HCT116 (cell line): ENCODE data around the gene JDP2. TPM values are rescaled to one million over a fixed set of nuclear protein-coding genes. Genes with fewer than 3 reads are reported as not detected.

Experiments
- ATAC-seq: fragments of 200-7000 bp; cut with Tn5 transposase; 2 replicates; pipeline ENCODE4 v1.9.1; 2020; ENCODE audit warnings: mild to moderate bottlenecking, moderate library complexity
- BruUV-seq: library from RNA; stranded (reverse); fragments of 400-500 nt; replicated peaks from 2 replicates; lab custom pipeline; 2021; lab: Mats Ljungman, UMichigan
- CTCF ChIA-PET: fragments of 300-600 bp; sonication (Branson Sonifier 250); formaldehyde crosslinking; loops from one replicate; lab custom pipeline; 2021; ENCODE audit warnings: antibody characterized with exemption; lab: Charles Lee
- POLR2A ChIA-PET: fragments of 300-600, 350-600 bp; sonication (Branson Sonifier 250); formaldehyde crosslinking; loops from one replicate; lab custom pipeline; 2021; ENCODE audit warnings: antibody characterized with exemption; lab: Charles Lee
- RAD21 ChIA-PET, 2 experiments: fragments of 300-600 bp; sonication (Branson Sonifier 250); formaldehyde crosslinking; loops; one replicate each; lab custom pipeline; 2023; ENCODE audit warnings: low total read pairs in 2 of 2; ENCODE audit not compliant: uncharacterized antibody in 2 of 2, unreplicated experiment in 2 of 2, low non-redundant PET in 1 of 2; lab: Charles Lee
- DNase-seq: peaks from one replicate; pipeline ENCODE4 v3.0.0-alpha.2; 2010; ENCODE audit warnings: low read depth, low spot score
- H2AFZ ChIP-seq: fragments of 200-600 bp; shearing (Covaris generic), sonication (generic); 2 replicates; pipeline ENCODE4 v1.6.1; 2017; ENCODE audit warnings: low read depth, mixed run types, mixed read lengths, antibody characterized with exemption, low read length; ENCODE audit not compliant: poor library complexity, severe bottlenecking
- H3K27ac ChIP-seq: 2 replicates; pipeline ENCODE4 v1.5.1; 2012; ENCODE audit warnings: low read depth, low read length
- H3K27me3 ChIP-seq: fragments of 200-600 bp; sonication (generic); 2 replicates; pipeline ENCODE4 v1.6.1; 2016; ENCODE audit warnings: mixed run types, low read length, mixed read lengths; ENCODE audit not compliant: insufficient read depth
- H3K36me3 ChIP-seq, 2 experiments: fragments of 200-500 bp in 1 of 2; fragments of 200-600 bp in 1 of 2; sonication (Bioruptor generic) in 1 of 2; sonication (generic) in 1 of 2; 2 replicates each; pipeline versions ENCODE4 v1.5.1 to v1.6.1; 2014 to 2016; ENCODE audit warnings: low read length in 2 of 2, inconsistent platforms in 1 of 2, mixed read lengths in 1 of 2, mixed run types in 1 of 2; ENCODE audit not compliant: insufficient read depth in 2 of 2, control insufficient read depth in 1 of 2
- H3K4me1 ChIP-seq, 2 experiments: fragments of 200-600 bp in 1 of 2; sonication (generic) in 1 of 2; 2 replicates each; pipeline versions ENCODE4 v1.5.1 to v1.6.1; 2012 to 2017; ENCODE audit warnings: low read length in 2 of 2, inconsistent platforms in 1 of 2, mild to moderate bottlenecking in 1 of 2, mixed read lengths in 1 of 2, mixed run types in 1 of 2, moderate library complexity in 1 of 2; ENCODE audit not compliant: insufficient read depth in 2 of 2, control insufficient read depth in 1 of 2
- H3K4me2 ChIP-seq: fragments of 200-600 bp; sonication (generic); 2 replicates; pipeline ENCODE4 v1.6.1; 2017; ENCODE audit warnings: mixed run types, low read length, mixed read lengths
- H3K4me3 ChIP-seq, 2 experiments: fragments of 200-600 bp in 1 of 2; sonication (generic) in 1 of 2; replicated peaks in 1 of 2; 2 replicates each; pipeline ENCODE4 v1.5.1; 2011 to 2016; ENCODE audit warnings: low read length in 2 of 2, control low read depth in 1 of 2, low read depth in 1 of 2, mild to moderate bottlenecking in 1 of 2, mixed read lengths in 1 of 2, mixed run types in 1 of 2
- H3K79me2 ChIP-seq: fragments of 200-600 bp; sonication (generic); 2 replicates; pipeline ENCODE4 v1.6.1; 2017; ENCODE audit warnings: mild to moderate bottlenecking, mixed run types, low read length, moderate library complexity, mixed read lengths; ENCODE audit not compliant: insufficient read depth
- H3K9ac ChIP-seq: fragments of 200-600 bp; sonication (generic); 2 replicates; pipeline ENCODE4 v1.6.1; 2016; ENCODE audit warnings: low read length, mixed read lengths
- H3K9me2 ChIP-seq: fragments of 200-600 bp; sonication (generic), shearing (Covaris generic); 2 replicates; pipeline ENCODE4 v1.6.1; 2017; ENCODE audit warnings: mixed run types, mild to moderate bottlenecking, moderate library complexity; ENCODE audit not compliant: insufficient read depth
- H3K9me3 ChIP-seq, 2 experiments: fragments of 200-500 bp in 1 of 2; fragments of 200-600 bp in 1 of 2; sonication (Bioruptor generic) in 1 of 2; sonication (generic) in 1 of 2; 2 replicates each; pipeline ENCODE4 v1.6.1; 2014 to 2017; ENCODE audit warnings: low read length in 2 of 2, mixed read lengths in 2 of 2, inconsistent platforms in 1 of 2, low read depth in 1 of 2, mild to moderate bottlenecking in 1 of 2, mixed run types in 1 of 2, moderate library complexity in 1 of 2; ENCODE audit not compliant: control insufficient read depth in 1 of 2, insufficient read depth in 1 of 2
- H4K20me1 ChIP-seq: fragments of 200-600 bp; sonication (generic), shearing (Covaris generic); 2 replicates; pipeline ENCODE4 v1.6.1; 2017; ENCODE audit warnings: mixed run types, mild to moderate bottlenecking, moderate library complexity; ENCODE audit not compliant: insufficient read depth
- CBX3 ChIP-seq: IDR thresholded peaks from 2 replicates; pipeline ENCODE4 v1.6.1; 2012; ENCODE audit warnings: low read depth
- CEBPB ChIP-seq: IDR thresholded peaks from 2 replicates; pipeline ENCODE4 v1.6.1; 2012; ENCODE audit warnings: low read depth
- CTCF ChIP-seq, 3 experiments: fragments of 200-600 bp in 1 of 3; sonication (generic) in 1 of 3; IDR thresholded peaks in 2 of 3; conservative IDR thresholded peaks in 1 of 3; 2 replicates each; pipeline ENCODE4 v1.5.1; 2012 to 2017; ENCODE audit warnings: low read depth in 2 of 3, low read length in 2 of 3, antibody characterized with exemption in 1 of 3, borderline replicate concordance in 1 of 3, control low read depth in 1 of 3, mild to moderate bottlenecking in 1 of 3, mixed read lengths in 1 of 3, mixed run types in 1 of 3, moderate library complexity in 1 of 3; ENCODE audit not compliant: insufficient read depth in 1 of 3
- ELF1 ChIP-seq: IDR thresholded peaks from 2 replicates; pipeline ENCODE4 v1.6.1; 2012; ENCODE audit warnings: low read depth, borderline replicate concordance
- EZH2phosphoT487 ChIP-seq: fragments of 200-600 bp; IDR thresholded peaks from 2 replicates; pipeline ENCODE4 v1.6.1; 2018; ENCODE audit warnings: antibody characterized with exemption, borderline replicate concordance
- FOSL1 ChIP-seq: IDR thresholded peaks from 2 replicates; pipeline ENCODE4 v1.6.1; 2012; ENCODE audit warnings: low read depth
- JUND ChIP-seq: IDR thresholded peaks from 2 replicates; pipeline ENCODE4 v1.6.1; 2012
- POLR2AphosphoS5 ChIP-seq: IDR thresholded peaks from 2 replicates; pipeline ENCODE4 v1.6.1; 2011; ENCODE audit warnings: mild to moderate bottlenecking, low read depth, low read length, moderate library complexity
- RAD21 ChIP-seq: IDR thresholded peaks from 2 replicates; pipeline ENCODE4 v1.6.1; 2012; ENCODE audit warnings: low read depth, mild to moderate bottlenecking
- REST ChIP-seq: IDR thresholded peaks from 2 replicates; pipeline ENCODE4 v1.6.1; 2012; ENCODE audit warnings: low read depth
- SIN3A ChIP-seq: IDR thresholded peaks from 2 replicates; pipeline ENCODE4 v1.6.1; 2012; ENCODE audit warnings: low read depth
- SP1 ChIP-seq: IDR thresholded peaks from 2 replicates; pipeline ENCODE4 v1.6.1; 2012; ENCODE audit warnings: low read depth
- SRF ChIP-seq: IDR thresholded peaks from 2 replicates; pipeline ENCODE4 v1.6.1; 2012; ENCODE audit warnings: low read depth
- YY1 ChIP-seq: IDR thresholded peaks from 2 replicates; pipeline ENCODE4 v1.6.1; 2011; ENCODE audit warnings: low read length, low read depth, moderate library complexity, mild to moderate bottlenecking; ENCODE audit not compliant: insufficient replicate concordance; ENCODE audit errors: extremely low read depth
- ZFX ChIP-seq: fragments of 450-650 bp; IDR thresholded peaks from 2 replicates; pipeline ENCODE4 v1.6.1; 2017
- ZNF274 ChIP-seq: fragments of 200-500 bp; sonication (Bioruptor generic); IDR thresholded peaks from 2 replicates; pipeline ENCODE4 v1.6.1; 2014; ENCODE audit warnings: mild to moderate bottlenecking, low read depth, low read length, inconsistent platforms
- intact Hi-C: fragments of 100-400 bp; cut with micrococcal nuclease; formaldehyde crosslinking; loops from 2 replicates; pipeline ENCODE4 v1.10.0; 2022
- total RNA-seq: library from RNA; stranded (reverse); gene quantifications from one replicate; pipeline ENCODE4 v1.2.1, GENCODE V29; 2021; ENCODE audit not compliant: unreplicated experiment
- TF ChIP-seq, protein P1 (sequence below): IDR thresholded peaks from 2 replicates; pipeline ENCODE4 v1.6.1; 2011; ENCODE audit warnings: mild to moderate bottlenecking, low read length, moderate library complexity; ENCODE audit not compliant: insufficient replicate concordance; ENCODE audit errors: extremely low read depth
- TF ChIP-seq, protein P2 (sequence below): IDR thresholded peaks from 2 replicates; pipeline ENCODE4 v1.6.1; 2012

JDP2 gene
- total RNA-seq, 1 experiment from 2014 or later: 25.4 TPM

DNA sequence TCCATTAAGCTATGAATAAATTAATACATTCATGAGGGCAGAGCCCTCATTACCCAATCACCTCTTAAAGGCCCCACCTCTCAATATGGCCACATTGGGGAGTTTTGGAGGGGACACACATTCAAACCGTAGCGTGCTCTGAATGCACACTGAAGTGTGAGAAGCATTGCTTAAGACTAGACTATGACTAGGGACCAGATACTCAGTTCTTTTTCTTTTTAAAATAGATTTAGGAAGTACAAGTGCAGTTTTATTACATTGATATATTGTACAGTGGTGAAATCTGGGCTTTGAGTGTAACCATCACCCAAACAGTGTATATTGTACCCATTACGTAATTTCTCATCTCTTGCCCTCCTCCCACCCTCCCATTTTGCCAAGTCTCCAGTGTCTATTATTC lies 21.0 kb upstream of the JDP2 start (continued):
- TF ChIP-seq, protein P1, sequence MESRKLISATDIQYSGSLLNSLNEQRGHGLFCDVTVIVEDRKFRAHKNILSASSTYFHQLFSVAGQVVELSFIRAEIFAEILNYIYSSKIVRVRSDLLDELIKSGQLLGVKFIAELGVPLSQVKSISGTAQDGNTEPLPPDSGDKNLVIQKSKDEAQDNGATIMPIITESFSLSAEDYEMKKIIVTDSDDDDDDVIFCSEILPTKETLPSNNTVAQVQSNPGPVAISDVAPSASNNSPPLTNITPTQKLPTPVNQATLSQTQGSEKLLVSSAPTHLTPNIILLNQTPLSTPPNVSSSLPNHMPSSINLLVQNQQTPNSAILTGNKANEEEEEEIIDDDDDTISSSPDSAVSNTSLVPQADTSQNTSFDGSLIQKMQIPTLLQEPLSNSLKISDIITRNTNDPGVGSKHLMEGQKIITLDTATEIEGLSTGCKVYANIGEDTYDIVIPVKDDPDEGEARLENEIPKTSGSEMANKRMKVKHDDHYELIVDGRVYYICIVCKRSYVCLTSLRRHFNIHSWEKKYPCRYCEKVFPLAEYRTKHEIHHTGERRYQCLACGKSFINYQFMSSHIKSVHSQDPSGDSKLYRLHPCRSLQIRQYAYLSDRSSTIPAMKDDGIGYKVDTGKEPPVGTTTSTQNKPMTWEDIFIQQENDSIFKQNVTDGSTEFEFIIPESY: no peak
- no peak for TF ChIP-seq FOSL1
- TF ChIP-seq REST: no peak
- no peak for TF ChIP-seq SRF
- TF ChIP-seq, protein P2, sequence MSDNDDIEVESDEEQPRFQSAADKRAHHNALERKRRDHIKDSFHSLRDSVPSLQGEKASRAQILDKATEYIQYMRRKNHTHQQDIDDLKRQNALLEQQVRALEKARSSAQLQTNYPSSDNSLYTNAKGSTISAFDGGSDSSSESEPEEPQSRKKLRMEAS: no peak

GRCh38 chr14:75409316-75410205 lies 18.3 kb upstream of the JDP2 start:
- Histone ChIP-seq H3K79me2 (no peaks in the 10 kb centered on the region), H3K27ac (no peak overlapping the region), H3K27me3 (no peaks in the 10 kb centered on the region), H2AFZ (no peak overlapping the region), H3K9me3 (no peaks in the 10 kb centered on the region), H3K36me3 (no peaks in the 10 kb centered on the region), H3K4me1 (no peaks in the 10 kb centered on the region), H3K9me2 (no peaks in the 10 kb centered on the region), H4K20me1 (no peaks in the 10 kb centered on the region), H3K4me2 (no peak overlapping the region), H3K9ac (no peak overlapping the region), H3K4me3 (no peak overlapping the region)
- ChIA-PET CTCF (no interaction called here), RAD21 (no interaction called here), POLR2A (no interaction called here)
- BruUV-seq: no TSS peak
- intact Hi-C loops: no loop called here
- ATAC-seq (no peak), DNase-seq (no peak)
- TF ChIP-seq CTCF (IDR thresholded peaks at IDR 0.05 in 2 of 3, conservative IDR thresholded peaks at IDR 0.05 in 1 of 3; ENCODE audit: borderline replicate concordance in 1 of 3, insufficient read depth in 1 of 3, low read depth in 2 of 3, low read length in 2 of 3) (no peak), POLR2AphosphoS5 (no peak), ZNF274 (no peak), YY1 (no peak), JUND (no peak), SIN3A (no peak), CBX3 (no peak), RAD21 (no peak), SP1 (no peak), ELF1 (no peak), CEBPB (no peak), FOSL1 (no peak), EZH2phosphoT487 (no peak), ZFX (no peak)
